Caco-2 (cell line): Measurements from ENCODE around the gene WFIKKN1. TPM values are rescaled to one million over a fixed set of nuclear protein-coding genes. Genes with fewer than 3 reads are reported as not detected.

Experiments
- BruUV-seq: library from RNA; stranded (reverse); fragments of 400-500 nt; replicated peaks from 2 replicates; lab custom pipeline; 2021; lab: Mats Ljungman, UMichigan
- CTCF ChIA-PET: fragments of 300-600 bp; sonication (Branson Sonifier 250); formaldehyde crosslinking; loops from one replicate; lab custom pipeline; 2022; ENCODE audit warnings: antibody characterized with exemption; lab: Charles Lee
- POLR2A ChIA-PET: fragments of 300-600 bp; sonication (Branson Sonifier 250); formaldehyde crosslinking; loops from one replicate; lab custom pipeline; 2022; ENCODE audit warnings: antibody characterized with exemption; lab: Charles Lee
- DNase-seq, 2 experiments: peaks; one replicate each; pipeline versions ENCODE4 v3.0.0 to v3.0.0-alpha.2; 2020 to 2022
- H3K27me3 ChIP-seq: replicated peaks from 2 replicates; pipeline ENCODE4 v1.6.0; 2011; ENCODE audit warnings: low read length; ENCODE audit not compliant: control insufficient read depth, insufficient read depth
- H3K36me3 ChIP-seq: 2 replicates; pipeline ENCODE4 v1.5.1; 2011; ENCODE audit warnings: low read length; ENCODE audit not compliant: control insufficient read depth, insufficient read depth
- H3K4me1 ChIP-seq: fragments of 250-450 bp; sonication (Bioruptor Pico); 2 replicates; pipeline ENCODE4 v1.5.1; 2020; ENCODE audit warnings: mild to moderate bottlenecking
- H3K4me3 ChIP-seq: 2 replicates; pipeline ENCODE4 v1.5.1; 2011; ENCODE audit warnings: low read depth, mild to moderate bottlenecking, control low read depth, low read length
- H3K9me3 ChIP-seq: fragments of 250-450 bp; sonication (Bioruptor Pico); 2 replicates; pipeline ENCODE4 v1.5.1; 2020; ENCODE audit warnings: mild to moderate bottlenecking, moderate library complexity
- H3K27ac Mint-ChIP-seq: one replicate; pipeline ENCODE4 v1.8.0; 2022; ENCODE audit warnings: mixed read lengths; ENCODE audit not compliant: unreplicated experiment
- H3K27me3 Mint-ChIP-seq: one replicate; pipeline ENCODE4 v1.8.0; 2022; ENCODE audit warnings: mixed read lengths; ENCODE audit not compliant: insufficient read depth, unreplicated experiment
- H3K36me3 Mint-ChIP-seq: one replicate; pipeline ENCODE4 v1.8.0; 2022; ENCODE audit warnings: mild to moderate bottlenecking, mixed read lengths; ENCODE audit not compliant: insufficient read depth, unreplicated experiment
- H3K4me1 Mint-ChIP-seq: one replicate; pipeline ENCODE4 v1.8.0; 2022; ENCODE audit warnings: low read depth, mixed read lengths; ENCODE audit not compliant: unreplicated experiment
- H3K4me3 Mint-ChIP-seq: one replicate; pipeline ENCODE4 v1.8.0; 2022; ENCODE audit warnings: mild to moderate bottlenecking, moderate library complexity, mixed read lengths; ENCODE audit not compliant: unreplicated experiment
- H3K9me3 Mint-ChIP-seq: one replicate; pipeline ENCODE4 v1.8.0; 2022; ENCODE audit warnings: mixed read lengths; ENCODE audit not compliant: unreplicated experiment
- CTCF ChIP-seq, 2 experiments: fragments of 200-600 bp in 1 of 2; IDR thresholded peaks; 1 replicate in 1 of 2; 2 replicates in 1 of 2; pipeline versions ENCODE4 v1.5.1 to v1.8.0; 2011 to 2022; ENCODE audit warnings: antibody characterized with exemption in 1 of 2, control low read depth in 1 of 2, inconsistent platforms in 1 of 2, low read depth in 1 of 2, low read length in 1 of 2, mild to moderate bottlenecking in 1 of 2, moderate library complexity in 1 of 2; ENCODE audit not compliant: insufficient read depth in 1 of 2, severe bottlenecking in 1 of 2, unreplicated experiment in 1 of 2
- intact Hi-C: fragments of 100-400 bp; cut with micrococcal nuclease; formaldehyde crosslinking; loops from one replicate; pipeline ENCODE4 v1.10.0; 2022; ENCODE audit not compliant: unreplicated experiment
- total RNA-seq: library from RNA; stranded (reverse); gene quantifications from 2 replicates; pipeline ENCODE4 v1.2.3, GENCODE V29; 2022

The WFIKKN1 gene
- total RNA-seq, 1 experiment from 2014 or later, result 0.54 TPM

GRCh38 chr16:633336-634050 is 2.7 kb downstream of the WFIKKN1 start:
- no peaks in the 10 kb centered on the region for H3K4me1 Mint-ChIP-seq
- BruUV-seq, result no TSS peak
- DNase-seq, result no peak
- peaks cover 32% of the 10 kb centered on the region for H3K36me3 Mint-ChIP-seq
- POLR2A ChIA-PET, result interaction anchor here (0.5 kb wide), 1 partner anchor 76 kb away, joined by 3 read pairs; no protein-coding TSS in a partner anchor
- TF ChIP-seq CTCF (IDR thresholded peaks at IDR 0.05; ENCODE audit: insufficient read depth in 1 of 2, low read depth in 1 of 2, low read length in 1 of 2, severe bottlenecking in 1 of 2, unreplicated experiment in 1 of 2), result no peak
- Histone ChIP-seq H3K36me3 (no peaks in the 10 kb centered on the region), H3K4me1 (peaks cover 10% of the 10 kb centered on the region), H3K27me3 (no peaks in the 10 kb centered on the region), H3K9me3 (no peaks in the 10 kb centered on the region), H3K4me3 (no peak overlapping the region)
- CTCF ChIA-PET, result no interaction called here
- intact Hi-C loops, result no loop called here
- H3K27ac Mint-ChIP-seq, result no peak overlapping the region
- no peaks in the 10 kb centered on the region for H3K27me3 Mint-ChIP-seq
- H3K9me3 Mint-ChIP-seq, result no peaks in the 10 kb centered on the region
- H3K4me3 Mint-ChIP-seq, result no peak overlapping the region

GRCh38 chr16:634051-634670 is 3.4 kb downstream of the WFIKKN1 start:
- POLR2A ChIA-PET, result no interaction called here
- no TSS peak for BruUV-seq
- H3K36me3 Mint-ChIP-seq, result peaks cover 29% of the 10 kb centered on the region

GRCh38 chr16:634996-635395 is 4.2 kb downstream of the WFIKKN1 start:
- POLR2A ChIA-PET, result no interaction called here

More at GRCh38 chr16:634051-634670, 3.4 kb downstream of the WFIKKN1 start:
- CTCF ChIA-PET, result no interaction called here
- Histone ChIP-seq H3K36me3 (no peaks in the 10 kb centered on the region), H3K27me3 (no peaks in the 10 kb centered on the region), H3K4me1 (peaks cover 10% of the 10 kb centered on the region), H3K9me3 (no peaks in the 10 kb centered on the region), H3K4me3 (no peak overlapping the region)
- Mint-ChIP-seq H3K4me1 (no peaks in the 10 kb centered on the region), H3K27ac (no peak overlapping the region), H3K9me3 (no peaks in the 10 kb centered on the region), H3K4me3 (peak overlapping the region; percentile 93), H3K27me3 (no peaks in the 10 kb centered on the region)
- no peak for DNase-seq
- TF ChIP-seq CTCF (IDR thresholded peaks at IDR 0.05; ENCODE audit: insufficient read depth in 1 of 2, low read depth in 1 of 2, low read length in 1 of 2, severe bottlenecking in 1 of 2, unreplicated experiment in 1 of 2), result no peak
- intact Hi-C loops, result no loop called here

More at GRCh38 chr16:634996-635395, 4.2 kb downstream of the WFIKKN1 start:
- H3K4me1 Mint-ChIP-seq, result no peaks in the 10 kb centered on the region
- DNase-seq, result no peak
- Histone ChIP-seq H3K4me3 (peak overlapping the region; percentile 73), H3K4me1 (peaks cover 10% of the 10 kb centered on the region), H3K27me3 (no peaks in the 10 kb centered on the region), H3K36me3 (no peaks in the 10 kb centered on the region), H3K9me3 (no peaks in the 10 kb centered on the region)
- CTCF ChIA-PET, result no interaction called here
- peak overlapping the region; percentile 93 for H3K4me3 Mint-ChIP-seq
- H3K36me3 Mint-ChIP-seq, result peaks cover 21% of the 10 kb centered on the region
- H3K27me3 Mint-ChIP-seq, result no peaks in the 10 kb centered on the region
- H3K27ac Mint-ChIP-seq, result no peak overlapping the region
- no peak for TF ChIP-seq CTCF (IDR thresholded peaks at IDR 0.05; ENCODE audit: insufficient read depth in 1 of 2, low read depth in 1 of 2, low read length in 1 of 2, severe bottlenecking in 1 of 2, unreplicated experiment in 1 of 2)
- no TSS peak for BruUV-seq
- intact Hi-C loops, result no loop called here
- H3K9me3 Mint-ChIP-seq, result no peaks in the 10 kb centered on the region
